ENCODE measurements around the gene GPRIN3.

DNA sequence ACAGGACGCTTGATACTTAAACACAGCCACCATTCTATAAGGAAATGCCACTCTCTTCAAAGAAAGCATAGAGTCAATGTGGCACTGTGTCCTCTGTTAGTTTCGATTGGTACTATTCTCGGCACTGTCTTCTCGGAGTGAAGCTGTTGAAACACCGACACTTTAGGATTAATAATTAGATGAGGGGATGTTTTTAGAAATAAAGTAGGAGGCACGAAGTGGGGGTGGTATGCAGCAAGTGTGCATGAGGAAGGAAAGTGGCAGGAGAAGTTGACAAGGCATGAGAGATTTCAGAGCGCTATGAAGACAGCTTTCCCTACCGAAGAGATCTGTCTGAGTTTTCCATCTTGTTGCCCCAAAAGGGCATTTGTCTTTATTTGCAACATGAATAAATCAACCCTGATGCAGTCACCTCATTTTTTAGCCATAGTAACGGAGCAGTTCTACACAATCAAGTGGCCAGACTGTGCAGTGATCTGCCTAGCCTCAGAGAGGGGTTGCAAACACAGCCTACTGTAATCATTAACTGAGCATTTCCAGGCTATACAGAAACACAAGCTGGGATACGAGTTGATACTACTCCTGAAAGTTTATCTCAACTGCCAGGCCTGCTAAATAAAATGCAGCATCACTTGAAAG, 8.3 kb downstream of the GPRIN3 start:
- TF ChIP-seq, protein P1, sequence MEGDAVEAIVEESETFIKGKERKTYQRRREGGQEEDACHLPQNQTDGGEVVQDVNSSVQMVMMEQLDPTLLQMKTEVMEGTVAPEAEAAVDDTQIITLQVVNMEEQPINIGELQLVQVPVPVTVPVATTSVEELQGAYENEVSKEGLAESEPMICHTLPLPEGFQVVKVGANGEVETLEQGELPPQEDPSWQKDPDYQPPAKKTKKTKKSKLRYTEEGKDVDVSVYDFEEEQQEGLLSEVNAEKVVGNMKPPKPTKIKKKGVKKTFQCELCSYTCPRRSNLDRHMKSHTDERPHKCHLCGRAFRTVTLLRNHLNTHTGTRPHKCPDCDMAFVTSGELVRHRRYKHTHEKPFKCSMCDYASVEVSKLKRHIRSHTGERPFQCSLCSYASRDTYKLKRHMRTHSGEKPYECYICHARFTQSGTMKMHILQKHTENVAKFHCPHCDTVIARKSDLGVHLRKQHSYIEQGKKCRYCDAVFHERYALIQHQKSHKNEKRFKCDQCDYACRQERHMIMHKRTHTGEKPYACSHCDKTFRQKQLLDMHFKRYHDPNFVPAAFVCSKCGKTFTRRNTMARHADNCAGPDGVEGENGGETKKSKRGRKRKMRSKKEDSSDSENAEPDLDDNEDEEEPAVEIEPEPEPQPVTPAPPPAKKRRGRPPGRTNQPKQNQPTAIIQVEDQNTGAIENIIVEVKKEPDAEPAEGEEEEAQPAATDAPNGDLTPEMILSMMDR (IDR thresholded peaks at IDR 0.05) = no peak
- no peak for TF ChIP-seq ZFX (IDR thresholded peaks at IDR 0.05; ENCODE audit: borderline replicate concordance)

Measured in 22Rv1 (cell line).